COLO668 (cell line): ENCODE measurements around the gene VPS26A.
"Not testable (repeated sequence)": the region's sequence is repeated elsewhere in the genome, so short reads cannot be mapped to it uniquely, and the experiment has no call there.

Source experiments
- DNase-seq: peaks from one replicate; lab custom pipeline; 2025; ENCODE audit not compliant: unreplicated experiment; lab: John Stamatoyannopoulos, UW

VPS26A gene

GRCh38 chr10:69175326-69175725, 51.3 kb downstream of the VPS26A start:
- DNase-seq, result not testable (repeated sequence)

GRCh38 chr10:69176823-69177222, 52.8 kb downstream of the VPS26A start:
- DNase-seq, result no peak

- peak; percentile 28 for DNase-seq
These were observed 55.2 kb downstream of the VPS26A start for GRCh38 chr10:69179089-69179742.

- peak; percentile 82 for DNase-seq
These were observed 56.0 kb downstream of the VPS26A start, which contains the start of gene SUPV3L1 for GRCh38 chr10:69179743-69180524. TSS of gene SUPV3L1 (plus strand) at chr10:69180234. CDS start at chr10:69180292, 58 bp downstream.

GRCh38 chr10:69180525-69181204, 56.7 kb downstream of the VPS26A start:
- DNase-seq, result peak; percentile 3

- DNase-seq, result no peak
These were observed 57.5 kb downstream of the VPS26A start for GRCh38 chr10:69181433-69181832.

GRCh38 chr10:69182005-69182404, 58.0 kb downstream of the VPS26A start:
- no peak for DNase-seq

GRCh38 chr10:69186524-69186923, 62.5 kb downstream of the VPS26A start:
- DNase-seq, result no peak

- no peak for DNase-seq
These were observed 77.1 kb downstream of the VPS26A start for GRCh38 chr10:69201045-69201444.

GRCh38 chr10:69202332-69202731, 78.4 kb downstream of the VPS26A start:
- no peak for DNase-seq

- DNase-seq, result no peak
These were observed 84.8 kb downstream of the VPS26A start for GRCh38 chr10:69208761-69209160.

- no peak for DNase-seq
These were observed 86.0 kb downstream of the VPS26A start for GRCh38 chr10:69209787-69210484.

- no peak for DNase-seq
These were observed 87.1 kb downstream of the VPS26A start for GRCh38 chr10:69211104-69211503.

- no peak for DNase-seq
These were observed 87.5 kb downstream of the VPS26A start for GRCh38 chr10:69211524-69211923.

- no peak for DNase-seq
These were observed 89.8 kb downstream of the VPS26A start for GRCh38 chr10:69213591-69214311.

- DNase-seq, result no peak
These were observed 90.7 kb downstream of the VPS26A start for GRCh38 chr10:69214666-69215131.

GRCh38 chr10:69215405-69216171, 91.6 kb downstream of the VPS26A start:
- DNase-seq, result no peak

GRCh38 chr10:69216577-69217118, 92.7 kb downstream of the VPS26A start:
- DNase-seq, result no peak

- DNase-seq, result no peak
These were observed 93.3 kb downstream of the VPS26A start for GRCh38 chr10:69217119-69217754.
